Colonic mucosa (tissue), 4 donors: ENCODE measurements around the gene GLB1L2. TPM values are rescaled to one million over a fixed set of nuclear protein-coding genes. Genes with fewer than 3 reads are reported as not detected.

Experiments
- DNase-seq: peaks from one replicate; pipeline ENCODE4 v3.0.0-alpha.2; 2020
- H3K27ac ChIP-seq: fragments of 200-600 bp; one replicate; pipeline ENCODE4 v1.8.0; 2021
- H3K27me3 ChIP-seq: fragments of 200-600 bp; one replicate; pipeline ENCODE4 v1.8.0; 2021
- H3K36me3 ChIP-seq: fragments of 200-600 bp; one replicate; pipeline ENCODE4 v1.8.0; 2021
- H3K4me1 ChIP-seq: fragments of 200-600 bp; one replicate; pipeline ENCODE4 v1.8.0; 2021; ENCODE audit warnings: mild to moderate bottlenecking
- H3K4me3 ChIP-seq: fragments of 200-600 bp; one replicate; pipeline ENCODE4 v1.8.0; 2021
- H3K9ac ChIP-seq, 2 donors: one replicate each; pipeline ENCODE4 v1.7.0; 2013; ENCODE audit warnings: control low read depth in 2 of 2, low read depth in 2 of 2, low read length in 2 of 2
- H3K9me3 ChIP-seq: fragments of 200-600 bp; one replicate; pipeline ENCODE4 v1.8.0; 2021
- CTCF ChIP-seq: fragments of 200-600 bp; IDR thresholded peaks from one replicate; pipeline ENCODE4 v1.8.0; 2022; ENCODE audit warnings: antibody characterized with exemption, mild to moderate bottlenecking
- intact Hi-C: fragments of 100-400 bp; cut with DNase I; formaldehyde crosslinking; loops from one replicate; pipeline ENCODE4 v1.14.1; 2022
- total RNA-seq, 2 donors: library from RNA; stranded (reverse); fragmentation: NEBNext Ultra II Directional in 1 of 2; extraction: Animal tissue kit (Norgen Biotek cat#: 25700) in 1 of 2; gene quantifications; one replicate each; pipeline ENCODE4 v1.2.1, GENCODE V29; 2021
- donor health status: healthy.
- donor health status: DM: no; HTN: no; CAD: no.
- donor health status: DM: no; HTN: no; CAD: no.

The GLB1L2 gene
- total RNA-seq, 2 donors from 2014 or later, result 27.2 to 31.3 TPM

GRCh38 chr11:134350381-134350780 is 18.6 kb downstream of the GLB1L2 start:
- DNase-seq, result no peak
- H3K9me3 ChIP-seq, result no peaks in the 10 kb centered on the region

GRCh38 chr11:134352111-134352510 is 20.3 kb downstream of the GLB1L2 start:
- TF ChIP-seq CTCF, result no peak
- H3K36me3 ChIP-seq, result no peaks in the 10 kb centered on the region

More at GRCh38 chr11:134350381-134350780, 18.6 kb downstream of the GLB1L2 start:
- H3K9ac ChIP-seq, result no peak overlapping the region
- H3K4me1 ChIP-seq, result no peaks in the 10 kb centered on the region
- no peaks in the 10 kb centered on the region for H3K27me3 ChIP-seq
- no peak overlapping the region for H3K27ac ChIP-seq
- intact Hi-C loops, result no loop called here
- H3K4me3 ChIP-seq, result no peak overlapping the region
- no peaks in the 10 kb centered on the region for H3K36me3 ChIP-seq
- TF ChIP-seq CTCF, result no peak

DNA sequence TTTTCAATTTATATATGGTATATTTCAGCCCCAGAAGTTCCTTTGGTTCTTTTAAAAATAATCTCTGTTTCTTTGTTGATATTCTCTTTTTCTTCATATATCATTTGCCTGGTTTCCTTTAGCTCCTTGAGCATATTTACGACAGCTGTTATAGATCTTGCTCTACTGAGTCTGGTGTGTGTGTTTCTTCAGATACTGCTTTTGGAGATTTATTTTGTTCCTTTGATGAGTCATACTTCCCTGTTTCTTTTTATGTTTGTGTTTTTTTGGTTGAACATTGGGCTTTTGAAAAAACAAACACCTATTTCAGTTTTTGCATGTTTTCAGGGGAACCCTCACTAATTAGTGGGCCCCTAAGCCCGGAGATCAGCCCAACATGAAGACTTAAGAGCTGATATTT is 23.3 kb downstream of the GLB1L2 start:
- H3K4me3 ChIP-seq, result no peak overlapping the region
- H3K4me1 ChIP-seq, result no peaks in the 10 kb centered on the region
- intact Hi-C loops, result no loop called here
- H3K36me3 ChIP-seq, result no peaks in the 10 kb centered on the region
- no peaks in the 10 kb centered on the region for H3K27me3 ChIP-seq
- TF ChIP-seq CTCF, result no peak
- H3K27ac ChIP-seq, result no peak overlapping the region
- no peaks in the 10 kb centered on the region for H3K9me3 ChIP-seq
- no peak for DNase-seq
- no peak overlapping the region for H3K9ac ChIP-seq

More at GRCh38 chr11:134352111-134352510, 20.3 kb downstream of the GLB1L2 start:
- Histone ChIP-seq H3K4me3 (no peak overlapping the region), H3K27me3 (no peaks in the 10 kb centered on the region), H3K9me3 (no peaks in the 10 kb centered on the region), H3K9ac (no peak overlapping the region), H3K27ac (no peak overlapping the region), H3K4me1 (no peaks in the 10 kb centered on the region)
- no peak for DNase-seq
- intact Hi-C loops, result no loop called here

- H3K9me3 ChIP-seq, result no peaks in the 10 kb centered on the region
- H3K4me3 ChIP-seq, result no peak overlapping the region
- H3K36me3 ChIP-seq, result no peaks in the 10 kb centered on the region
- DNase-seq, result no peak
- intact Hi-C loops, result no loop called here
- H3K27ac ChIP-seq, result no peak overlapping the region
- H3K4me1 ChIP-seq, result no peaks in the 10 kb centered on the region
- TF ChIP-seq CTCF, result no peak
- no peak overlapping the region for H3K9ac ChIP-seq
- H3K27me3 ChIP-seq, result no peaks in the 10 kb centered on the region
Observed at GRCh38 chr11:134355656-134356055, 23.9 kb downstream of the GLB1L2 start.

DNA sequence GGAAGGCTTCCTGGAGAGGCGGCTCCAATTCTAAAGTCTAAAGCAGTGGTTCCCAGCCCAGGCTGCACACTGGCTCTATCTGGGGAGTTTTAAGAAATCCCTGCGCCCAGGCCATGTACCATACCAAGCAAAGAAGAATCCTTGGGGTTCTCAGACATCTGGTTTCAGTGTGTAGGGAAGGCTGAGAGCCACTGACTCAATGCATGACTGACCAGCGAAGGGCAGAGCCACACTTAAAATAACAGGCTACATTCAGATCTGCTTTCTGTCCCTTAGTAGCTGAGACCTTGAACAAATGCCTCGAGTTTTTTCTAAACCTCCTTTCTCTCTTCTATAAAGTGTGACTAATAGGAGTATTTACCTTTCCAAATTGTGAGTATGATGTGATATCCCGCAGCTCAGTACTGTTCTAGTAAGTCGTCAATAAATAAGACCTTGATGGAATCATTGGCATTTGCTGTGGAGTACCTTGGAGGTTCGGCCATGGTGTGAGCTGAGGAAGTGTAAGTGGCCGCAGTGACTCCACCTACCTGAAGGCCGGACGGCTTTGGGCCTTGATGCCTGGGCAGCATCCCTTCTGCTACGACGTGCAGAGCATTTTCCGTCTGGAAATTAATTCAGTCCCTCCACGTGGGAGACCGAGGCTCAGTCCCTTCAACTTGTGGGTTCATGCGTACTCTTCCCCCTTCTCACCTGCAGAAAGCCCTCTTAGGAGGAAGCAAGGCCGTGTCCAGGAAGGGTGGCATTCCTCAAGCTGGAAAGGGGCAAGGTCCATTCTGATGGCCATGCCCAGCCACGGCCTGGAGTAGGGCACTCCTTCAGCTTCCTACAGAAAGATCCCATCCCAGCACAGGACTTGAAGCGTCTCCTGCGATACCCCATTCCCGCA is 25.1 kb downstream of the GLB1L2 start:
- no peak for TF ChIP-seq CTCF
- no peaks in the 10 kb centered on the region for H3K27me3 ChIP-seq
- H3K4me3 ChIP-seq, result no peak overlapping the region
- no peaks in the 10 kb centered on the region for H3K9me3 ChIP-seq
- no peaks in the 10 kb centered on the region for H3K36me3 ChIP-seq
- intact Hi-C loops, result no loop called here
- no peaks in the 10 kb centered on the region for H3K4me1 ChIP-seq
- H3K9ac ChIP-seq, result no peak overlapping the region
- H3K27ac ChIP-seq, result no peak overlapping the region
- no peak for DNase-seq
